AG09309 (cell line): ENCODE data around the gene HIBCH.
"Not testable (repeated sequence)": the region's sequence is repeated elsewhere in the genome, so short reads cannot be mapped to it uniquely, and the experiment has no call there.

Experiments
- DNase-seq: peaks from one replicate; pipeline ENCODE4 v3.0.0-alpha.2; 2010; ENCODE audit warnings: low read depth
- H3K4me3 ChIP-seq: 2 replicates; pipeline ENCODE4 v1.5.1; 2011; ENCODE audit warnings: mild to moderate bottlenecking, low read depth, low read length, moderate library complexity; ENCODE audit not compliant: control insufficient read depth
- TF ChIP-seq, protein P1 (sequence below): IDR thresholded peaks from 2 replicates; pipeline ENCODE4 v1.5.1; 2011; ENCODE audit warnings: mild to moderate bottlenecking, low read depth, low read length, inconsistent platforms; ENCODE audit not compliant: insufficient read depth, control insufficient read depth; ENCODE audit errors: missing control alignments

The HIBCH gene

DNA sequence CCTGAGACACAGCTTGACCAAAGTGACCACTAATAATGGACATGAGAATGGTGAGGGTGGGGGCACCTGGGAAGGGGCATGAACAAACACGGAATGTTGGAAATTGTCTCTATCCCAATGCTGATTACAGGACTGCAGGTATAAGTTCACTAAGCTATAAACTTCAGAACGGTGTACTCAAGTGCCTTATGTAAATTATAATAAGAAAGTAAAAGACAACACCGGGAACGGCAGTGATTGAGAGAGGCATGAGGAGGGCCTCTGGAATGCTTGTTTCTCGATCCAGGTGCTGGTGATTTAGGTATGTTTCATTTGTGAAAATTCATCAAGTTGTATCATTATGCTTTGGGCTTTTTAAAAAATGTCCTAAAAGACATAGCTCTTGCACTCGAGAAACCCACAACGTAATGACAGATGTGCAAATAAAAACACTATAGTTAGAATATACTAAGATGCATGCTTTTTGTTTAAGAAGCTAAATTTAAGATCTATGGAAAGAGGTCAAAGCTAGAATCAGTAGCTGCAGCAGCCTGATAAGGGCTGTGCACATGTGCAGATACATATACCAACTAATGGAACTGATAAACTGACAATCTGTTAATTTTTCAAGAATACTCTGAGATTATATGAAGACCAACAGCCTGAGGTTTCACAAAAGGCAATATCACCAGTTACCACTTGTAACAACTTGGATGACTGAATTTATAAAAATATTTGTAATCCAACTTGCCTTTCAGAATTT lies 7.6 kb downstream of the HIBCH start:
- H3K4me3 ChIP-seq, result no peak overlapping the region
- TF ChIP-seq, protein P1, sequence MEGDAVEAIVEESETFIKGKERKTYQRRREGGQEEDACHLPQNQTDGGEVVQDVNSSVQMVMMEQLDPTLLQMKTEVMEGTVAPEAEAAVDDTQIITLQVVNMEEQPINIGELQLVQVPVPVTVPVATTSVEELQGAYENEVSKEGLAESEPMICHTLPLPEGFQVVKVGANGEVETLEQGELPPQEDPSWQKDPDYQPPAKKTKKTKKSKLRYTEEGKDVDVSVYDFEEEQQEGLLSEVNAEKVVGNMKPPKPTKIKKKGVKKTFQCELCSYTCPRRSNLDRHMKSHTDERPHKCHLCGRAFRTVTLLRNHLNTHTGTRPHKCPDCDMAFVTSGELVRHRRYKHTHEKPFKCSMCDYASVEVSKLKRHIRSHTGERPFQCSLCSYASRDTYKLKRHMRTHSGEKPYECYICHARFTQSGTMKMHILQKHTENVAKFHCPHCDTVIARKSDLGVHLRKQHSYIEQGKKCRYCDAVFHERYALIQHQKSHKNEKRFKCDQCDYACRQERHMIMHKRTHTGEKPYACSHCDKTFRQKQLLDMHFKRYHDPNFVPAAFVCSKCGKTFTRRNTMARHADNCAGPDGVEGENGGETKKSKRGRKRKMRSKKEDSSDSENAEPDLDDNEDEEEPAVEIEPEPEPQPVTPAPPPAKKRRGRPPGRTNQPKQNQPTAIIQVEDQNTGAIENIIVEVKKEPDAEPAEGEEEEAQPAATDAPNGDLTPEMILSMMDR, result no peak
- DNase-seq, result no peak

DNA sequence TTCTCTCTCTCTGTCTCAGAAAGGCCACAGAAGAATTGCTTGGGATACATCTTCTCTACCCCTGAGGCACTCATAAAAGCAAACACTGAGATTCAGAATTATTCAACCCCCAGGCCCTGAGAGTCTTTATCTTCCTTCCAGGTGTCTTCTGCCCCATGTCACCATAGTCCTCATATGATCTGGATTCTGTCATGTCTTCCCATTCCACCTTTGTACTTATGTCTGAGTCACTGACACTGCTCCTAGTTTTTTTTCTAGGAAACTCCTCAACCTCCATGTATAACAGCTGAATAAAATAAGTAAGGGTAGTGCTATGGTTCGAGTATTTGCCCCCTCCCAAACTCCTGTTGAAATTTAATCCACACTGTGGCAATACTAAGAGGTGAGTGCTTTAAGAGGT lies 11.6 kb downstream of the HIBCH start:
- DNase-seq, result no peak

DNA sequence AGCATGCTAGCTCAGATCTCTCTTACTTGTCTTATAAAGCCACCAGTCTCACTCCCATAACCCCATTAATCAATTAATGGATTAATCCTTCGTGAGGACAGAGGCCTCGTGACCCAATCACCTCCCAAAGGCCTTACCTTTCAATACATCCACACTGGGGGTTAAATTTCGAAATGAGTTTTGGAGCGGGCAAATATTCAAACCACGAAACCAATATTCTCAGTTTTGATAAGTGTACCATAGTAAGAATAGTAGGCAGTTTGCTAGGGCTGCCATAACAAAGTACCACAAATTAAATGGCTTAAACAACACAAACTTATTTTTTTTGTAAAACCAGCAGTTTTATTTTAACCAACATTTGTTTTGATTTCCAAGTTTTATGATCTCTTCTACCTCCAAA lies 15.2 kb downstream of the HIBCH start:
- TF ChIP-seq, protein P1, result no peak
- DNase-seq, result no peak
- no peak overlapping the region for H3K4me3 ChIP-seq

More for the DNA sequence above, 11.6 kb downstream of the HIBCH start:
- TF ChIP-seq, protein P1, result no peak
- H3K4me3 ChIP-seq, result no peak overlapping the region

DNA sequence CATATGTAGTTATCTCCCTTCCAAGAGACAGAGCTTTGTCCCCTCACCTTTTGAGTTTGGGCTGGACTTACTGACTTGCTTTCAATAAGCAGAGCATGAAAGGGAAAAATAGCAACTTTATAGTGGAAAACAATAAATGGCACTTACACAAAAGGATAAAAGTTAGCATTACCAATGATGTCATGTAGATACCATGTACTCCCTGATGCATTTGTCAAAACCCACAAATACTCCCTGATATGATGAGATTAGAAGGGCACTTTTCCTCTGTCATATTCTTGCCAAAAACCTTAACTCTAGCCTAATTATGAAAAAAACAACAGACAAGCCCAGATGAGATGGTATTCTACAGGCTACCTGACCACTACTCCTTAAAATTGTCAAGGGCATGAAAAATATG lies 16.0 kb downstream of the HIBCH start:
- TF ChIP-seq, protein P1, result no peak
- no peak overlapping the region for H3K4me3 ChIP-seq
- DNase-seq, result no peak

DNA sequence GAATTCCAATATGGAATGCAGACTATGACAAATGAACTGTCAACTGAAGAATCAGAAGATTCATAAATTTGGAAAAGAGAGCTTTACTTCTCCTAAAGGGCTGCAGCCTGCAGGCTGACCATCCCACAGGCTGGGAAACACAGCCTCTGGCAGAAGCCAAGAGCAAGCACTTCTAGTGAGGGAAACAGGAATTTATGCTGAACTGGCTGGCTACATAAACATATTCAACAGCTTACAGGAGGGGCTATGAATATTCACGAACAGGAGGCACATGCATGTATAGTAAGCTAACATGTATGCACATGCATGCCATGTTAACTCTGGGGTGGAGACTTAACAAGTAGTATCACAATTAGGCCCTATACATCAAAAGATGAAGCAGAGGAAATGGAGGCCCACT lies 17.6 kb downstream of the HIBCH start:
- no peak overlapping the region for H3K4me3 ChIP-seq
- no peak for DNase-seq
- TF ChIP-seq, protein P1, result no peak

DNA sequence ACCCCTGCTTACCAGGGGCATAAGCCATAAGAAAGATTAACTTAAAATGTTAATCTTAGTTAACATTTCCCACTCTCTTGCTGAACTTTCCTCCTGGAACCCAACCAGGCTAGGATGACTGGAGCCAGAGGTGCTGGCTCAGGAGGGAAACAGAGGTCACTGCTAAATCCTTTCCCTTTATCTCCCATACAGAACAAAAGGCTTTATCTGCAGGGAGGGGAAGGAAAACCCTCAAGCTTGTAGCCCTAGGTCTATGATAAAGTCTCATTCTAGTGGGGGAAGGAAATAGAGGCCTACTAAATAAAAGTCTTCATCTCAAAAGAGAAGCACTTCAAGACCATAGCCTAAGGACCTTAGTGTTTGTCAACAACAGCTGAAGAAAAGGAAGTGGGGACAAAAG lies 18.6 kb downstream of the HIBCH start:
- TF ChIP-seq, protein P1, result no peak
- DNase-seq, result no peak
- H3K4me3 ChIP-seq, result no peak overlapping the region

DNA sequence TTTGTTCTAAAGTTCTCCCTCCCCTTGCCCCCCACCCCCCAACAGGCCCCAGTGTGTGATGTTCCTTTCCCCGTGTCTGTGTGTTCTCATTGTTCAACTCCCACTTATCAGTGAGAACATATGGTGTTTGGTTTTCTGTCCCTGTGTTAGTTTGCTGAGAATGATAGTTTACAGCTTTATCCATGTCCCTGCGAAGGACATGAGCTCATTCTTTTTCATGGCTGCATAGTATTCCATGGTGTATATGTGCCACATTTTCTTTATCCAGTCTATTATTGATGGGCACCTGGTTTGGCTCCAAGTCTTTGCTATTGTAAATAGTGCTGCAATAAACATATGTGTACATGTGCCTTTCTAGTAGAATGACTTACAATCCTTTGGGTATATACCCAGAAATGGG lies 21.7 kb downstream of the HIBCH start:
- H3K4me3 ChIP-seq, DNase-seq: not testable (repeated sequence)
